Peyer's patch (tissue), 4 donors: ENCODE measurements around the gene HACD2.

Experiments
- CTCF ChIP-seq, 6 experiments: fragments of 450-650 bp in 4 of 6; fragments of 200-600 bp in 2 of 6; sonication (generic) in 1 of 6; IDR thresholded peaks; one replicate each; pipeline ENCODE4 v1.5.1; 2017 to 2019; ENCODE audit warnings: antibody characterized with exemption in 6 of 6, mild to moderate bottlenecking in 3 of 6, moderate library complexity in 1 of 6
- POLR2A ChIP-seq, 2 donors: fragments of 450-650 bp; IDR thresholded peaks; one replicate each; pipeline ENCODE4 v1.5.1; 2017; ENCODE audit warnings: antibody characterized with exemption in 2 of 2, mild to moderate bottlenecking in 2 of 2, moderate library complexity in 2 of 2

GRCh38 chr3:123511084-123511483 is 73.8 kb downstream of the HACD2 start:
- TF ChIP-seq CTCF (IDR thresholded peaks at IDR 0.05) (no peak), POLR2A (IDR thresholded peaks at IDR 0.05) (no peak)
